H9 (cell line): ENCODE results near the gene MYO18B. TPM values are rescaled to one million over a fixed set of nuclear protein-coding genes. Genes with fewer than 3 reads are reported as not detected.

Experiments used
- DNase-seq: peaks from one replicate; pipeline ENCODE4 v3.0.0-alpha.2; 2017
- H2AFZ ChIP-seq: one replicate; pipeline ENCODE4 v1.6.1; 2013; ENCODE audit warnings: mild to moderate bottlenecking, low read length, control low read depth, moderate library complexity
- H2AK5ac ChIP-seq: 2 replicates; pipeline ENCODE4 v1.6.1; 2013; ENCODE audit warnings: low read length, control low read depth, mixed read lengths; ENCODE audit not compliant: insufficient read length
- H2BK120ac ChIP-seq: one replicate; pipeline ENCODE4 v1.6.1; 2013; ENCODE audit warnings: low read depth, mild to moderate bottlenecking, low read length, control low read depth, inconsistent platforms; ENCODE audit not compliant: poor library complexity, severe bottlenecking
- H2BK12ac ChIP-seq: 2 replicates; pipeline ENCODE4 v1.6.1; 2013; ENCODE audit warnings: low read length, control low read depth, mixed read lengths, low read depth; ENCODE audit not compliant: insufficient read length
- H2BK15ac ChIP-seq: 2 replicates; pipeline ENCODE4 v1.6.1; 2013; ENCODE audit warnings: low read depth, low read length, control low read depth
- H2BK20ac ChIP-seq: one replicate; pipeline ENCODE4 v1.6.1; 2013; ENCODE audit warnings: low read depth, mild to moderate bottlenecking, low read length, control low read depth, inconsistent platforms; ENCODE audit not compliant: poor library complexity, severe bottlenecking
- H2BK5ac ChIP-seq: 2 replicates; pipeline ENCODE4 v1.6.1; 2013; ENCODE audit warnings: low read length, control low read depth, mixed read lengths; ENCODE audit not compliant: insufficient read length
- H3K14ac ChIP-seq: 2 replicates; pipeline ENCODE4 v1.6.1; 2013; ENCODE audit warnings: low read length, control low read depth; ENCODE audit not compliant: insufficient read depth
- H3K18ac ChIP-seq: 2 replicates; pipeline ENCODE4 v1.6.1; 2013; ENCODE audit warnings: low read depth, mild to moderate bottlenecking, mixed read lengths, low read length, control low read depth; ENCODE audit not compliant: insufficient read length
- H3K23ac ChIP-seq: 2 replicates; pipeline ENCODE4 v1.6.1; 2013; ENCODE audit warnings: low read length, control low read depth, mixed read lengths, low read depth; ENCODE audit not compliant: insufficient read length
- H3K23me2 ChIP-seq: 2 replicates; pipeline ENCODE4 v1.6.1; 2013; ENCODE audit warnings: low read depth, mild to moderate bottlenecking, mixed read lengths, low read length, control low read depth; ENCODE audit not compliant: insufficient read length, poor library complexity, severe bottlenecking
- H3K27ac ChIP-seq: 2 replicates; pipeline ENCODE4 v1.5.1; 2013; ENCODE audit warnings: low read length, control low read depth, mixed read lengths, low read depth; ENCODE audit not compliant: insufficient read length
- H3K27me3 ChIP-seq: 2 replicates; pipeline ENCODE4 v1.6.1; 2013; ENCODE audit warnings: low read length, control low read depth, inconsistent platforms; ENCODE audit not compliant: insufficient read depth
- H3K4ac ChIP-seq: 2 replicates; pipeline ENCODE4 v1.6.1; 2013; ENCODE audit warnings: low read depth, mild to moderate bottlenecking, control low read depth, inconsistent platforms, low read length, moderate library complexity
- H3K4me1 ChIP-seq: 2 replicates; pipeline ENCODE4 v1.6.1; 2013; ENCODE audit warnings: low read length, control low read depth, inconsistent platforms; ENCODE audit not compliant: insufficient read depth
- H3K4me2 ChIP-seq: 2 replicates; pipeline ENCODE4 v1.6.1; 2013; ENCODE audit warnings: low read length, control low read depth, mixed read lengths; ENCODE audit not compliant: insufficient read length, insufficient read depth
- H3K56ac ChIP-seq: 2 replicates; pipeline ENCODE4 v1.6.1; 2013; ENCODE audit warnings: low read depth, mild to moderate bottlenecking, mixed read lengths, low read length, control low read depth; ENCODE audit not compliant: insufficient read length
- H3K79me1 ChIP-seq: 2 replicates; pipeline ENCODE4 v1.6.1; 2013; ENCODE audit warnings: low read depth, mild to moderate bottlenecking, moderate library complexity, low read length, control low read depth, inconsistent platforms; ENCODE audit not compliant: insufficient read depth, poor library complexity, severe bottlenecking
- H3K79me2 ChIP-seq: 2 replicates; pipeline ENCODE4 v1.6.1; 2013; ENCODE audit warnings: low read length, control low read depth, inconsistent platforms; ENCODE audit not compliant: insufficient read depth
- H3K9ac ChIP-seq: 2 replicates; pipeline ENCODE4 v1.6.1; 2013; ENCODE audit warnings: low read length, control low read depth, mixed read lengths; ENCODE audit not compliant: insufficient read length; ENCODE audit errors: extremely low read depth
- H3K9me3 ChIP-seq: one replicate; pipeline ENCODE4 v1.6.1; 2013; ENCODE audit warnings: low read depth, low read length, inconsistent platforms; ENCODE audit not compliant: control insufficient read depth
- H3T11ph ChIP-seq: one replicate; pipeline ENCODE4 v1.6.1; 2013; ENCODE audit warnings: mild to moderate bottlenecking, low read length, control low read depth, inconsistent platforms
- H4K20me1 ChIP-seq: one replicate; pipeline ENCODE4 v1.6.1; 2013; ENCODE audit not compliant: control insufficient read depth, insufficient read length, insufficient read depth
- H4K5ac ChIP-seq: 2 replicates; pipeline ENCODE4 v1.6.1; 2013; ENCODE audit warnings: low read depth, mild to moderate bottlenecking, mixed read lengths, low read length, control low read depth; ENCODE audit not compliant: insufficient read length
- H4K8ac ChIP-seq: replicated peaks from 2 replicates; pipeline ENCODE4 v1.6.1; 2013; ENCODE audit warnings: low read length, control low read depth, mixed read lengths, low read depth; ENCODE audit not compliant: insufficient read length
- H4K91ac ChIP-seq: 2 replicates; pipeline ENCODE4 v1.6.1; 2013; ENCODE audit warnings: low read depth, mild to moderate bottlenecking, moderate library complexity, mixed read lengths, low read length, control low read depth; ENCODE audit not compliant: insufficient read length
- H3K27ac Mint-ChIP-seq, 3 experiments: 2 replicates in 2 of 3; 3 replicates in 1 of 3; pipeline ENCODE4 v1.8.0; 2020 to 2021; ENCODE audit warnings: mixed read lengths in 3 of 3, mild to moderate bottlenecking in 1 of 3, moderate library complexity in 1 of 3
- H3K27me3 Mint-ChIP-seq: 2 replicates; pipeline ENCODE4 v1.8.0; 2021; ENCODE audit warnings: low read depth, mild to moderate bottlenecking, moderate library complexity, mixed read lengths
- H3K36me3 Mint-ChIP-seq, 3 experiments: 2 replicates in 2 of 3; 3 replicates in 1 of 3; pipeline ENCODE4 v1.8.0; 2020 to 2021; ENCODE audit warnings: low read depth in 3 of 3, mixed read lengths in 3 of 3; ENCODE audit not compliant: insufficient read depth in 1 of 3
- H3K4me1 Mint-ChIP-seq, 2 experiments: 2 replicates each; pipeline ENCODE4 v1.8.0; 2020; ENCODE audit warnings: mixed read lengths in 2 of 2
- H3K4me3 Mint-ChIP-seq, 2 experiments: 2 replicates in 1 of 2; 3 replicates in 1 of 2; pipeline ENCODE4 v1.8.0; 2020 to 2021; ENCODE audit warnings: mild to moderate bottlenecking in 2 of 2, mixed read lengths in 2 of 2, moderate library complexity in 1 of 2
- H3K9me3 Mint-ChIP-seq, 2 experiments: 2 replicates in 1 of 2; 3 replicates in 1 of 2; pipeline ENCODE4 v1.8.0; 2020; ENCODE audit warnings: mild to moderate bottlenecking in 2 of 2, mixed read lengths in 2 of 2, moderate library complexity in 1 of 2
- WGBS: extraction: QIAGEN DNeasy Blood & Tissue Kit; methylation state at CpG from one replicate; pipeline ENCODE4 v1.1.7; 2013; ENCODE audit warnings: missing lambda C conversion rate, low lambda C conversion rate, mixed read lengths; ENCODE audit not compliant: insufficient read length; ENCODE audit errors: extremely low coverage; 5-methylcytosine and 5-hydroxymethylcytosine counted together
- total RNA-seq: library from RNA; stranded (reverse); gene quantifications from 2 replicates; pipeline ENCODE4 v1.2.1, GENCODE V29; 2021
- TF ChIP-seq, protein P1 (sequence below): fragments of 200-600 bp; sonication (generic); conservative IDR thresholded peaks from 3 replicates; pipeline ENCODE4 v1.8.0; 2021; ENCODE audit warnings: antibody characterized with exemption, mild to moderate bottlenecking

The MYO18B gene
- total RNA-seq, 1 experiment from 2014 or later: 0.46 TPM

DNA sequence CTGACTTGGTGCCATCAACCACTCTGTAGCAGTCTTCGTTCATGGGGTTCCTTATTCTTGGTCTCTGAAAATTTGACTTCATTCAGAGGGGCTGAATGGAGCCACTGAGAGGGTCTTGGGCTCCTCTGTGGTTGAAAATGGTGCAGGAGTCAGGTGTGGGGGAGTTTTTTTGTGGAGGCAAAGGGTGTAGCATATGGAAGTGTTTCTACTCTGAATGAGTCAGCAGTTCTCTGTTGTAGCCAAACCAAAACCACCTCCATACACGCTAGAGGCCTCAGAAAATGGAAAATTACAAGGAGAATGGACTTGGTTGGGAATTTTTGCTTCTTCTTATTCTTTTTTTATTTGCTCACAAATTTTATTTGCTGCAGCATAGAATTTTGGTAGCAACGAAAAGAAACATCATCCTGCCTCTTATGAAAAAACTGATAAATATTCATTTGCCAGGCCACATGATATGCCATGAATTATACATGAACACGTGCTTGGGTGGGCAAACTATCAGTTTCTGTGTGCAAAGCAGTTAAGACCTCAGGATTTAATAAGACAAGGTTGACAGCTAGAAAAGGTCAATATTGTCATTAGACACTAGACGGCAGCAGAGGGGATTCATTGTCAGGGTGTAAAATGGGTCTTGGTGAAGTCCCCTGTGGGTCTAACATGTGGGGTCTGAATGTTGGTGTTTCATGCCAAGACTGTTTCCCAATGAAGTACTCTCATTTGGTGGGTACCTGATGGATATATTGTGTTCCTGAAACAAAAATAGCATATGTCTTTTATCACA is 111.7 kb downstream of the MYO18B start:
- no peaks in the 10 kb centered on the region for H3K4me1 ChIP-seq
- no peak overlapping the region for H4K5ac ChIP-seq
- no peak for DNase-seq
- H2BK12ac ChIP-seq: no peak overlapping the region
- H3K79me1 ChIP-seq: no peaks in the 10 kb centered on the region
- H3K4ac ChIP-seq: no peak overlapping the region
- no peaks in the 10 kb centered on the region for H3K79me2 ChIP-seq
- TF ChIP-seq, protein P1, sequence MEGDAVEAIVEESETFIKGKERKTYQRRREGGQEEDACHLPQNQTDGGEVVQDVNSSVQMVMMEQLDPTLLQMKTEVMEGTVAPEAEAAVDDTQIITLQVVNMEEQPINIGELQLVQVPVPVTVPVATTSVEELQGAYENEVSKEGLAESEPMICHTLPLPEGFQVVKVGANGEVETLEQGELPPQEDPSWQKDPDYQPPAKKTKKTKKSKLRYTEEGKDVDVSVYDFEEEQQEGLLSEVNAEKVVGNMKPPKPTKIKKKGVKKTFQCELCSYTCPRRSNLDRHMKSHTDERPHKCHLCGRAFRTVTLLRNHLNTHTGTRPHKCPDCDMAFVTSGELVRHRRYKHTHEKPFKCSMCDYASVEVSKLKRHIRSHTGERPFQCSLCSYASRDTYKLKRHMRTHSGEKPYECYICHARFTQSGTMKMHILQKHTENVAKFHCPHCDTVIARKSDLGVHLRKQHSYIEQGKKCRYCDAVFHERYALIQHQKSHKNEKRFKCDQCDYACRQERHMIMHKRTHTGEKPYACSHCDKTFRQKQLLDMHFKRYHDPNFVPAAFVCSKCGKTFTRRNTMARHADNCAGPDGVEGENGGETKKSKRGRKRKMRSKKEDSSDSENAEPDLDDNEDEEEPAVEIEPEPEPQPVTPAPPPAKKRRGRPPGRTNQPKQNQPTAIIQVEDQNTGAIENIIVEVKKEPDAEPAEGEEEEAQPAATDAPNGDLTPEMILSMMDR: peak; percentile 53
- H3K23me2 ChIP-seq: no peaks in the 10 kb centered on the region
- H2BK15ac ChIP-seq: no peak overlapping the region
- H3T11ph ChIP-seq: no peak overlapping the region
- H3K23ac ChIP-seq: no peak overlapping the region
- Mint-ChIP-seq H3K9me3 (no peaks in the 10 kb centered on the region), H3K4me3 (no peak overlapping the region), H3K27ac (no peak overlapping the region), H3K36me3 (no peaks in the 10 kb centered on the region), H3K4me1 (no peaks in the 10 kb centered on the region), H3K27me3 (peaks cover 35% of the 10 kb centered on the region)
- no peak overlapping the region for H2BK5ac ChIP-seq
- H4K20me1 ChIP-seq: no peaks in the 10 kb centered on the region
- no peak overlapping the region for H2BK120ac ChIP-seq
- H3K9me3 ChIP-seq: no peaks in the 10 kb centered on the region
- no CpG with 5 or more reads among the region's 5 CpGs for WGBS
- no peak overlapping the region for H2AFZ ChIP-seq
- H3K14ac ChIP-seq: no peak overlapping the region
- no peak overlapping the region for H3K9ac ChIP-seq
- H2BK20ac ChIP-seq: no peak overlapping the region
- no peak overlapping the region for H3K56ac ChIP-seq
- no peak overlapping the region for H2AK5ac ChIP-seq
- no peak overlapping the region for H3K4me2 ChIP-seq
- no peak overlapping the region for H4K8ac ChIP-seq
- no peaks in the 10 kb centered on the region for H3K27me3 ChIP-seq
- no peak overlapping the region for H4K91ac ChIP-seq
- H3K18ac ChIP-seq: no peak overlapping the region
- H3K27ac ChIP-seq: no peak overlapping the region
